ENCODE results near the gene TAF1B.

The TAF1B gene

GRCh38 chr2:9946818-9947217 is 103.5 kb downstream of the TAF1B start:
- peaks cover 4% of the 10 kb centered on the region for H3K4me1 ChIP-seq (ENCODE audit: control insufficient read depth, insufficient read depth, low read length)
- DNase-seq (ENCODE audit: low read depth) = peak; percentile 11

DNA sequence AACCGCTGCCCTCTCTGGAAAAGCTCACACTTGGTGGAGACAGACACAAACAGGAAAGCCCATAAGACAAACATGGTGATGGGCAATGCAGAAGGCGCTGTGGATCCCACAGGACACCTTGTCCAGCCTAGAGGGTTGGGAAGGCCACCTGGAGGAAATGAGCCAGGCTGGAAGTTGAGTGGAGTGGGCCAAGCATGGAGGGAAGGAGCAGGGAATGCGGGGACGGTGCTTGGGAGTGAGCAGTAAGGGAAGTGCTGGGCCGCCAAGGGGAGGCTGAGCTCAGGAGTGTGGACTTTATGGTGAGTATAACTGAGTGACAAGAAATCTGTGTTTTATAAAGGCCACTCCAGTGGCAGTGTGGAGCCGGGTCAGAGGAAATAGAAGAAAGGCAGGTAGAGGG is 105.4 kb downstream of the TAF1B start:
- Histone ChIP-seq H3K27me3 (replicated peaks; ENCODE audit: control insufficient read depth, insufficient read depth, low read length) (peaks cover 8% of the 10 kb centered on the region), H3K9me3 (ENCODE audit: control insufficient read depth, low read length) (no peaks in the 10 kb centered on the region), H3K36me3 (ENCODE audit: control insufficient read depth, insufficient read depth, low read length, severe bottlenecking) (no peaks in the 10 kb centered on the region), H3K4me3 (ENCODE audit: low read length) (no peak overlapping the region), H3K9ac (ENCODE audit: low read length) (no peak overlapping the region), H3K4me1 (ENCODE audit: control insufficient read depth, insufficient read depth, low read length) (peaks cover 4% of the 10 kb centered on the region)
- DNase-seq (ENCODE audit: low read depth) = no peak

More at GRCh38 chr2:9946818-9947217, 103.5 kb downstream of the TAF1B start:
- Histone ChIP-seq H3K9me3 (ENCODE audit: control insufficient read depth, low read length) (no peaks in the 10 kb centered on the region), H3K36me3 (ENCODE audit: control insufficient read depth, insufficient read depth, low read length, severe bottlenecking) (no peaks in the 10 kb centered on the region), H3K9ac (ENCODE audit: low read length) (no peak overlapping the region), H3K4me3 (ENCODE audit: low read length) (no peak overlapping the region), H3K27me3 (replicated peaks; ENCODE audit: control insufficient read depth, insufficient read depth, low read length) (peaks cover 8% of the 10 kb centered on the region)

GRCh38 chr2:9949239-9949991 is 106.1 kb downstream of the TAF1B start:
- H3K36me3 ChIP-seq (ENCODE audit: control insufficient read depth, insufficient read depth, low read length, severe bottlenecking) = no peaks in the 10 kb centered on the region
- H3K27me3 ChIP-seq (replicated peaks; ENCODE audit: control insufficient read depth, insufficient read depth, low read length) = peaks cover 8% of the 10 kb centered on the region
- no peak for DNase-seq (ENCODE audit: low read depth)
- no peak overlapping the region for H3K4me3 ChIP-seq (ENCODE audit: low read length)
- H3K9ac ChIP-seq (ENCODE audit: low read length) = no peak overlapping the region
- H3K9me3 ChIP-seq (ENCODE audit: control insufficient read depth, low read length) = no peaks in the 10 kb centered on the region
- H3K4me1 ChIP-seq (ENCODE audit: control insufficient read depth, insufficient read depth, low read length) = peaks cover 5% of the 10 kb centered on the region

DNA sequence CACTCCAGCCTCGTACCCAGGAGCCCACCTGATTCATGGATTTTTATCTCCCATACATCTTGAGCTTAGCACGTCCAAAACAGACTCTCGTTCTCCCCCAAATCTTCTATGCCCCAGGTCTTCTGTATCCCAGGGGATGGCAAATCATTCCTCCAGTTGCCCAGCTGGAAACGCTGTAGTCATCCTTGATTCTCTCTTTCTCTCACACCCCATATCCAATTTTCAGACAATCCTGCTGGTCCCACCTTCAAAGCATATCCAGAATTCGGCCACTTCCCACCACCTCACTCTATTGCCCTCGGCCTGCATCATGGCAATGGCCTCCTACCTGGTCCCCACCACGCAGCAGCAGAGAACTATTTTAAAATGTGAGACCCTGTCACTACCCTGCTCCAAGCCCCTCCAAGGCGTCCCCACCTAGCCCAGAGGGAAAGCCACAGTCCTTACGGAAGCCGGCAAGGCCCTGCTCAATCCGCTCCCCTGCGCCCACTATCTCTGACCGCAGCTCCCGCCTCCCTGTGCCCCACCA is 106.8 kb downstream of the TAF1B start:
- Histone ChIP-seq H3K4me3 (ENCODE audit: low read length) (no peak overlapping the region), H3K27me3 (replicated peaks; ENCODE audit: control insufficient read depth, insufficient read depth, low read length) (peaks cover 8% of the 10 kb centered on the region), H3K36me3 (ENCODE audit: control insufficient read depth, insufficient read depth, low read length, severe bottlenecking) (no peaks in the 10 kb centered on the region), H3K9ac (ENCODE audit: low read length) (no peak overlapping the region), H3K9me3 (ENCODE audit: control insufficient read depth, low read length) (no peaks in the 10 kb centered on the region), H3K4me1 (ENCODE audit: control insufficient read depth, insufficient read depth, low read length) (peaks cover 7% of the 10 kb centered on the region)
- DNase-seq (ENCODE audit: low read depth) = no peak

DNA sequence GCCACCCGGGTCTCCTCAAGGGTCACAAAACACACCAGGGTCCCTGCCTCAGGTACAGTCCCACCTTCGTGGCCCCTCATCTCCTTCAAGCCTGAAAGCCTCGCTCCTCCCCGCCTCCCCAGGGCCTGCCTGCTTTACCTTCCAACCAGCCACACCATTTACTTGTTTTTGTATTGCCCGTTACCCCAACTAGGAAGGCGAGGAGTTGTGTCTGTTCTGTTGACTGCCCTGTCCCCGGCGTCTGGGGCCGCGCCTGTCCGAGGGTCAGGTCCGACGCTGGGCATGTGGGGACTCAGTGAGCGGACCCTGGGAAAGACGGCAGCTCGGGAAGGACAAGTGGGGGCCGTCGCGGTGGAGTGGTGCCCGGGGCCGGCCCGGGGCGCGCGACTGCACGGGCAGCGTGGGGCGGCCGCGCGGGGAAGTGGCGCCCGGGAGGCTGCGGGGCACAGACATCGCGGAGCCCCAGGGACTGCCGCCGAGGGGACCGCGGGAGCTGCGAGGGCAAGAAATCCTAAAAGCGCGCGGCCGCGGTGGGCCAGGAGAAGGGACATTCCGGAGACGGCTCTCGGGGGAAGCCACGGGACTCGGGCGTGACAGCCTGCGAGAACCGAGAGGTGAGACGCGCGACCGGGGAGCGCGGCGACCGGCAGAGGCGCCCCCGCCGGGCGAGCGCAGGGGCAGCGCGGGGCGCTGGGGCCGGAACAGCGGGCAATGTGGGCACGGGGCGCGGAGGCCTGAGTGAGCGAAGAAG is 107.4 kb downstream of the TAF1B start:
- H3K36me3 ChIP-seq (ENCODE audit: control insufficient read depth, insufficient read depth, low read length, severe bottlenecking) = peaks cover 2% of the 10 kb centered on the region
- peaks cover 7% of the 10 kb centered on the region for H3K4me1 ChIP-seq (ENCODE audit: control insufficient read depth, insufficient read depth, low read length)
- peak overlapping the region; percentile 74 for H3K9ac ChIP-seq (ENCODE audit: low read length)
- H3K27me3 ChIP-seq (replicated peaks; ENCODE audit: control insufficient read depth, insufficient read depth, low read length) = peaks cover 5% of the 10 kb centered on the region
- peak; percentile 70 for DNase-seq (ENCODE audit: low read depth)
- H3K4me3 ChIP-seq (ENCODE audit: low read length) = peak overlapping the region; percentile 79
- H3K9me3 ChIP-seq (ENCODE audit: control insufficient read depth, low read length) = no peaks in the 10 kb centered on the region

- Histone ChIP-seq H3K4me1 (ENCODE audit: control insufficient read depth, insufficient read depth, low read length) (peaks cover 7% of the 10 kb centered on the region), H3K4me3 (ENCODE audit: low read length) (peak overlapping the region; percentile 79), H3K36me3 (ENCODE audit: control insufficient read depth, insufficient read depth, low read length, severe bottlenecking) (peaks cover 3% of the 10 kb centered on the region), H3K9ac (ENCODE audit: low read length) (peak overlapping the region; percentile 74), H3K9me3 (ENCODE audit: control insufficient read depth, low read length) (no peaks in the 10 kb centered on the region), H3K27me3 (replicated peaks; ENCODE audit: control insufficient read depth, insufficient read depth, low read length) (peaks cover under 1% of the 10 kb centered on the region)
- DNase-seq (ENCODE audit: low read depth) = no peak
Measured at GRCh38 chr2:9951272-9951521, 107.9 kb downstream of the TAF1B start.

DNA sequence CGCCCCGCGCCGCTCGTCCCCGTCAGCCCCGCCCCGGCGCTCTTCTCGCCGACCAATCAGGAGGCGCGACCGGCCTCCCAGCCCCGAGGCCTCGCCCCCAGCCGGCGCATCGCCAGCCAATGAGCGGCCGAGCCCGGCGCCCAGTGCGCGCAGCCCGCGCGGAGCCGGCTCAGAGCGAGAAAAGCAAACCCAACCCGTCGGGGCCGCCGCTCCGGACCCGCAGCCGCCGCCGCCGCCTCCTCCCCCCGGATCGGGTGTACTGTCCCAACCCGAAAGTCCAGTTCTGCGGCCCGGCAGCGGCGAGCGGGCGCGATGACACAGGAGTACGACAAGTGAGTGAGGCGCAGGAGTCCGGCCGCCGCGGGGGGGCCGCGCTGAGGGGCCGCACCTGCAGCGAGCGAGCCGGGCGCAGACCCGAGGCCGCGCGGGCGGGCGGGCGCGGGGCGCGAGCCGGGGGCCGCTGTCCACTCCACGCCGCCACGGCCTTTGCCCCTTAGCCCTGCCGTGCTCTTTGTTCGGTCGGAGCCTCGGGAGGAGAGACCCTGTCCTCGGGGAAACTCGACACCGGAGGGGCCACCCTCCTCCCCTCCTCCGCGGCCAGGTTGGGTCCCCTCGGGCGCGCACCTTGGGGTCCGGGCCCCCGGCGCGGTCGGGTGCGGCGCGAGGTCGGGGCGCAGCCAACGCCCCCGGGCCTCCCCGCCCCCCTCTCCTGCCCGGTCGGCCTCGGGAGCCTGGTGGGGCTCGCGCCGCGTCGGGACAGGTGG is 108.4 kb downstream of the TAF1B start, which contains the start of gene GRHL1:
Gene GRHL1, plus strand, starts transcription at position 172 of the 764 bp plus-strand sequence. Its CDS starts 141 bp downstream, at position 313.
- peak; percentile 97 for DNase-seq (ENCODE audit: low read depth)
- peak within 1 kb of the TSS; percentile 74 for H3K9ac ChIP-seq (ENCODE audit: low read length)
- no peaks in the 10 kb centered on the region for H3K27me3 ChIP-seq (replicated peaks; ENCODE audit: control insufficient read depth, insufficient read depth, low read length)
- peak within 1 kb of the TSS; percentile 81 for H3K4me3 ChIP-seq (ENCODE audit: low read length)
- no peaks in the 10 kb centered on the region for H3K9me3 ChIP-seq (ENCODE audit: control insufficient read depth, low read length)
- peaks cover 7% of the 10 kb centered on the region for H3K4me1 ChIP-seq (ENCODE audit: control insufficient read depth, insufficient read depth, low read length)
- H3K36me3 ChIP-seq (ENCODE audit: control insufficient read depth, insufficient read depth, low read length, severe bottlenecking) = peaks cover 3% of the 10 kb centered on the region

GRCh38 chr2:9952286-9952737 is 109.0 kb downstream of the TAF1B start:
- H3K36me3 ChIP-seq (ENCODE audit: control insufficient read depth, insufficient read depth, low read length, severe bottlenecking) = peaks cover 3% of the 10 kb centered on the region
- H3K4me1 ChIP-seq (ENCODE audit: control insufficient read depth, insufficient read depth, low read length) = peaks cover 7% of the 10 kb centered on the region
- no peaks in the 10 kb centered on the region for H3K9me3 ChIP-seq (ENCODE audit: control insufficient read depth, low read length)
- H3K4me3 ChIP-seq (ENCODE audit: low read length) = peak overlapping the region; percentile 81
- no peaks in the 10 kb centered on the region for H3K27me3 ChIP-seq (replicated peaks; ENCODE audit: control insufficient read depth, insufficient read depth, low read length)
- no peak for DNase-seq (ENCODE audit: low read depth)
- H3K9ac ChIP-seq (ENCODE audit: low read length) = peak overlapping the region; percentile 65

- Histone ChIP-seq H3K27me3 (replicated peaks; ENCODE audit: control insufficient read depth, insufficient read depth, low read length) (no peaks in the 10 kb centered on the region), H3K36me3 (ENCODE audit: control insufficient read depth, insufficient read depth, low read length, severe bottlenecking) (peaks cover 3% of the 10 kb centered on the region), H3K4me1 (ENCODE audit: control insufficient read depth, insufficient read depth, low read length) (peaks cover 7% of the 10 kb centered on the region), H3K4me3 (ENCODE audit: low read length) (peak overlapping the region; percentile 81), H3K9me3 (ENCODE audit: control insufficient read depth, low read length) (no peaks in the 10 kb centered on the region), H3K9ac (ENCODE audit: low read length) (no peak overlapping the region)
- no peak for DNase-seq (ENCODE audit: low read depth)
Measured at GRCh38 chr2:9952856-9953503, 109.7 kb downstream of the TAF1B start.

GRCh38 chr2:9954136-9954535 is 110.9 kb downstream of the TAF1B start:
- no peak overlapping the region for H3K4me3 ChIP-seq (ENCODE audit: low read length)
- H3K36me3 ChIP-seq (ENCODE audit: control insufficient read depth, insufficient read depth, low read length, severe bottlenecking) = peaks cover 3% of the 10 kb centered on the region
- no peak for DNase-seq (ENCODE audit: low read depth)
- peaks cover 7% of the 10 kb centered on the region for H3K4me1 ChIP-seq (ENCODE audit: control insufficient read depth, insufficient read depth, low read length)
- no peaks in the 10 kb centered on the region for H3K9me3 ChIP-seq (ENCODE audit: control insufficient read depth, low read length)
- no peak overlapping the region for H3K9ac ChIP-seq (ENCODE audit: low read length)
- H3K27me3 ChIP-seq (replicated peaks; ENCODE audit: control insufficient read depth, insufficient read depth, low read length) = no peaks in the 10 kb centered on the region

All from adipocyte (in vitro differentiated cells).